Choroid plexus epithelial cell (primary cell): ENCODE results near the gene ELMO1.

Experiments used
- DNase-seq: peaks from one replicate; pipeline ENCODE4 v3.0.0-alpha.2; 2010; ENCODE audit warnings: low read depth
- H3K4me3 ChIP-seq: 2 replicates; pipeline ENCODE4 v1.5.1; 2011; ENCODE audit warnings: low read depth, mild to moderate bottlenecking, control low read depth, low read length, moderate library complexity
- CTCF ChIP-seq: conservative IDR thresholded peaks from 2 replicates; pipeline ENCODE4 v1.5.1; 2011; ENCODE audit warnings: low read depth, mild to moderate bottlenecking, control low read depth, inconsistent platforms, low read length, moderate library complexity

Gene ELMO1

GRCh38 chr7:37410305-37411229 is 38.1 kb downstream of the ELMO1 start:
- DNase-seq: no peak
- TF ChIP-seq CTCF: no peak
- no peak overlapping the region for H3K4me3 ChIP-seq

GRCh38 chr7:37409461-37409860 is 39.2 kb downstream of the ELMO1 start:
- no peak overlapping the region for H3K4me3 ChIP-seq
- DNase-seq: no peak
- no peak for TF ChIP-seq CTCF

- no peak overlapping the region for H3K4me3 ChIP-seq
- no peak for DNase-seq
- TF ChIP-seq CTCF: no peak
Measured at GRCh38 chr7:37408291-37409228, 40.1 kb downstream of the ELMO1 start.

- H3K4me3 ChIP-seq: no peak overlapping the region
- no peak for DNase-seq
- TF ChIP-seq CTCF: no peak
Measured at GRCh38 chr7:37405603-37406122, 43.0 kb downstream of the ELMO1 start.

DNA sequence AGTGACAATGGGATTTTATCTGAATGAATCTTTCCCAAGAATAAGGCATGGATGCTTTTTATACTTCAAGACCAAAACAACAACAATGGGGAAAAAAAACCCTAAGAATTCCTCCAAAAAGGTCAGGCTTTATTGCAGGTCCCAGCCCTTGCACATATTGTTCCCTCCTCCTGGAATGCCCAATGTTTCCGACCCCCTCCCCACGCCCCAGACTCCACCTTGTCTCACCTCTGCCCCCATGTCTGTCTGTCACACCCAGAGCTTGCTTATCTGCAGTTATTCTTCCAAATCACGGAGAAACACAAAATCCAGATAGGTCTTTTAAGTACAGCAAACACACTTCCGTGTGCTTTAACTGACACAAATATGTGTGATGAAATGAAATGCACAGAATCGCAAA is 43.5 kb downstream of the ELMO1 start:
- no peak overlapping the region for H3K4me3 ChIP-seq
- TF ChIP-seq CTCF: no peak
- no peak for DNase-seq

- TF ChIP-seq CTCF: no peak
- H3K4me3 ChIP-seq: no peak overlapping the region
- DNase-seq: no peak
Measured at GRCh38 chr7:37399876-37400421, 48.7 kb downstream of the ELMO1 start.
